ENCODE measurements around the gene SYNPR.

The SYNPR gene

GRCh38 chr3:63290686-63291085 is 12.6 kb downstream of the SYNPR start:
- no peaks in the 10 kb centered on the region for H3K4me1 ChIP-seq (ENCODE audit: control insufficient read depth, low read length)
- H3K27ac ChIP-seq (ENCODE audit: low read depth, low read length): no peak overlapping the region
- no peaks in the 10 kb centered on the region for H3K79me2 ChIP-seq (ENCODE audit: control insufficient read depth, low read length)
- no peaks in the 10 kb centered on the region for H3K9me3 ChIP-seq (ENCODE audit: control insufficient read depth, insufficient read depth, low read length)
- H3K4me3 ChIP-seq (ENCODE audit: low read length): no peak overlapping the region
- no peaks in the 10 kb centered on the region for H3K9me2 ChIP-seq (replicated peaks; ENCODE audit: control insufficient read depth, low read length)
- no peaks in the 10 kb centered on the region for H3K36me3 ChIP-seq (ENCODE audit: control insufficient read depth, low read length)
- H4K20me1 ChIP-seq (ENCODE audit: control insufficient read depth, insufficient read depth, low read depth, low read length): no peaks in the 10 kb centered on the region
- TF ChIP-seq EZH2phosphoT487 (IDR thresholded peaks at IDR 0.05; ENCODE audit: borderline replicate concordance, low read length) (no peak), CTCF (IDR thresholded peaks at IDR 0.05; ENCODE audit: low read depth, low read length, poor library complexity, severe bottlenecking) (no peak)
- peaks cover 11% of the 10 kb centered on the region for H3K27me3 ChIP-seq (ENCODE audit: control insufficient read depth, low read length)
- H3K4me2 ChIP-seq (ENCODE audit: low read length): no peak overlapping the region
- H3F3A ChIP-seq (ENCODE audit: control insufficient read depth, insufficient read depth): no peaks in the 10 kb centered on the region

- H3K4me1 ChIP-seq (ENCODE audit: control insufficient read depth, low read length): no peaks in the 10 kb centered on the region
- no peaks in the 10 kb centered on the region for H3K9me2 ChIP-seq (replicated peaks; ENCODE audit: control insufficient read depth, low read length)
- TF ChIP-seq EZH2phosphoT487 (IDR thresholded peaks at IDR 0.05; ENCODE audit: borderline replicate concordance, low read length) (no peak), CTCF (IDR thresholded peaks at IDR 0.05; ENCODE audit: low read depth, low read length, poor library complexity, severe bottlenecking) (no peak)
- no peak overlapping the region for H3K4me2 ChIP-seq (ENCODE audit: low read length)
- H3K4me3 ChIP-seq (ENCODE audit: low read length): no peak overlapping the region
- H3K9me3 ChIP-seq (ENCODE audit: control insufficient read depth, insufficient read depth, low read length): peaks cover 8% of the 10 kb centered on the region; the same call in 1 of the 2 replicates
- H3F3A ChIP-seq (ENCODE audit: control insufficient read depth, insufficient read depth): no peaks in the 10 kb centered on the region
- H3K79me2 ChIP-seq (ENCODE audit: control insufficient read depth, low read length): no peaks in the 10 kb centered on the region
- peaks cover 6% of the 10 kb centered on the region; the same call in 1 of the 2 replicates for H3K27me3 ChIP-seq (ENCODE audit: control insufficient read depth, low read length)
- H3K27ac ChIP-seq (ENCODE audit: low read depth, low read length): no peak overlapping the region
- H3K36me3 ChIP-seq (ENCODE audit: control insufficient read depth, low read length): no peaks in the 10 kb centered on the region
- H4K20me1 ChIP-seq (ENCODE audit: control insufficient read depth, insufficient read depth, low read depth, low read length): no peaks in the 10 kb centered on the region
These were observed 16.2 kb downstream of the SYNPR start for GRCh38 chr3:63294332-63294731.

- H3K79me2 ChIP-seq (ENCODE audit: control insufficient read depth, low read length): no peaks in the 10 kb centered on the region
- no peak for TF ChIP-seq EZH2phosphoT487 (IDR thresholded peaks at IDR 0.05; ENCODE audit: borderline replicate concordance, low read length)
These were observed 17.2 kb downstream of the SYNPR start for GRCh38 chr3:63295356-63295755.

GRCh38 chr3:63295806-63296205 is 17.7 kb downstream of the SYNPR start:
- H3K9me3 ChIP-seq (ENCODE audit: control insufficient read depth, insufficient read depth, low read length): peaks cover 8% of the 10 kb centered on the region; the same call in 1 of the 2 replicates
- H3K4me1 ChIP-seq (ENCODE audit: control insufficient read depth, low read length): no peaks in the 10 kb centered on the region
- H3F3A ChIP-seq (ENCODE audit: control insufficient read depth, insufficient read depth): no peaks in the 10 kb centered on the region
- no peak overlapping the region for H3K27ac ChIP-seq (ENCODE audit: low read depth, low read length)
- no peaks in the 10 kb centered on the region for H3K79me2 ChIP-seq (ENCODE audit: control insufficient read depth, low read length)
- H3K9me2 ChIP-seq (replicated peaks; ENCODE audit: control insufficient read depth, low read length): no peaks in the 10 kb centered on the region
- H3K4me2 ChIP-seq (ENCODE audit: low read length): no peak overlapping the region
- no peaks in the 10 kb centered on the region for H3K36me3 ChIP-seq (ENCODE audit: control insufficient read depth, low read length)
- no peaks in the 10 kb centered on the region for H4K20me1 ChIP-seq (ENCODE audit: control insufficient read depth, insufficient read depth, low read depth, low read length)
- H3K4me3 ChIP-seq (ENCODE audit: low read length): no peak overlapping the region
- no peak for TF ChIP-seq CTCF (IDR thresholded peaks at IDR 0.05; ENCODE audit: low read depth, low read length, poor library complexity, severe bottlenecking)
- TF ChIP-seq EZH2phosphoT487 (IDR thresholded peaks at IDR 0.05; ENCODE audit: borderline replicate concordance, low read length): no peak
- peaks cover under 1% of the 10 kb centered on the region; the same call in 1 of the 2 replicates for H3K27me3 ChIP-seq (ENCODE audit: control insufficient read depth, low read length)

More at GRCh38 chr3:63295356-63295755, 17.2 kb downstream of the SYNPR start:
- H4K20me1 ChIP-seq (ENCODE audit: control insufficient read depth, insufficient read depth, low read depth, low read length): no peaks in the 10 kb centered on the region
- H3K9me2 ChIP-seq (replicated peaks; ENCODE audit: control insufficient read depth, low read length): no peaks in the 10 kb centered on the region
- H3F3A ChIP-seq (ENCODE audit: control insufficient read depth, insufficient read depth): no peaks in the 10 kb centered on the region
- no peaks in the 10 kb centered on the region for H3K4me1 ChIP-seq (ENCODE audit: control insufficient read depth, low read length)
- no peaks in the 10 kb centered on the region for H3K36me3 ChIP-seq (ENCODE audit: control insufficient read depth, low read length)
- H3K9me3 ChIP-seq (ENCODE audit: control insufficient read depth, insufficient read depth, low read length): peaks cover 8% of the 10 kb centered on the region; the same call in 1 of the 2 replicates
- no peak overlapping the region for H3K4me2 ChIP-seq (ENCODE audit: low read length)
- H3K27me3 ChIP-seq (ENCODE audit: control insufficient read depth, low read length): peaks cover 5% of the 10 kb centered on the region; the same call in 1 of the 2 replicates
- H3K27ac ChIP-seq (ENCODE audit: low read depth, low read length): no peak overlapping the region
- no peak overlapping the region for H3K4me3 ChIP-seq (ENCODE audit: low read length)
